ENCODE results near the gene ACRBP.

Gene ACRBP

GRCh38 chr12:6647083-6647604 is at the start of gene ACRBP:
Gene ACRBP, minus strand, starts transcription at chr12:6647432. Its CDS starts 66 bp downstream, at chr12:6647366.
- DNase-seq = no peak

DNA sequence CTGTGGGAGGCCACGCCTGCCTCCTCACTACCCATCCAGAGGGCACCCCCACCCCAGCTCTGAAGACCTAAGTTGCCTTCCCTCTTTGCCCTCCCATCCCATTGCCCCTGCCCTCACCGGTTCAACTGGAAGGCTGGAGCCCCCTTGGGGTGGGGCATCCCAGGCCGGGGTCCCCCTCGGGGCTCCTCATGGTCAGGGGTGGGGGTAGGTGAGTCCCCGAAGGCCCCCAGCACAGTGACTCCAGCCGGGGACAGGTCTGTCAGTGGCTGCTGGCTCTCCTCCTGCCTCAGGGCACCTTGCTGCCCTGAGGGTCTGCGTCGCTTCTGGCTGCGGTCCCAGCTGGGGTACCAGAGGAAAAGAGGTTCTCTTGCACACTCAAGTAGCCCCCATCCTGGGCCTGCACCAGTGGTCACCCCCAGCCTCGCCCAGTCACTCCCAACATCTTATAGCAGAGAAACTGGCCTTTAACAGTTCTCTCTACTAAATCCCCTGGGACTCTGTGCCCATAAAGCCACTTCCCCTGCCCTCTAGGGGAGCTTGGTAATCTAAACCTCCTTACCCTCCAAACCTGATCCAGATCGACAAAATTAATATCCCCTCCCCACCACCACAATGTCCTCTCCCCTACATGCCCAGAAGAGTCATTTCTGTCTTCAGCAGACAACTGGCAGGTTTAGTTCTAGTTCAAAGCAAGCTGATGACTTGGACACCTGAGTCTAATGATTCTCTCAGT is 48.2 kb upstream of the ACRBP start:
- no peak for DNase-seq

GRCh38 chr12:6694701-6695100 is 47.5 kb upstream of the ACRBP start:
- DNase-seq = no peak

GRCh38 chr12:6693832-6694355 is 46.7 kb upstream of the ACRBP start:
- DNase-seq = no peak

- DNase-seq = no peak
These were observed 45.7 kb upstream of the ACRBP start for GRCh38 chr12:6692888-6693287.

- DNase-seq = no peak
These were observed 44.2 kb upstream of the ACRBP start for GRCh38 chr12:6691473-6691872.

GRCh38 chr12:6688999-6689882 is 42.0 kb upstream of the ACRBP start, which contains the start of gene ZNF384:
Gene ZNF384, minus strand, starts transcription at chr12:6689375. Its CDS starts 9,855 bp downstream, at chr12:6679520.
- DNase-seq = peak; percentile 91

DNA sequence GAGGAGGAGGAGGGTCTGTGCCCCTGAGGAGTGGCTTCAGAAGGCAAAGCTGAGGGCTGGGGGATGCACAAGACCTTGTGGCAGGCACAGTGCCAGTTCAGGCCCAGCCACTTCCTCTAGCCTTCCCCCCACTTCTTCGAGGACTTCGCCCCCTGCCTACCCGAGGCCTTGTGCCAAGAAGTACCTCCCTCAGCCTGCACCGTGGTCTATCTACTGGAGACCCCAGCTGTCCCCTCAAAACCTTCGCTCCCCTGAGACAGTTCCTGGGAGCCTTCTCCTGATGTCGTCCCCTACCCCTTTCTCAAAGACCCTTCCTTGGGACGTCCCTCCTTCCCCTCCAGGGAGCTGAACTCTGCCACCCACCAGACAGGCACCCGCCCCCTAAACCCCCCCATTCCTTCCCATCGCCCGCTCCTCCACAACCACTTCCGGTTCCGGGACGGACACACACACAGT is 41.3 kb upstream of the ACRBP start:
- DNase-seq = peak; percentile 93

DNA sequence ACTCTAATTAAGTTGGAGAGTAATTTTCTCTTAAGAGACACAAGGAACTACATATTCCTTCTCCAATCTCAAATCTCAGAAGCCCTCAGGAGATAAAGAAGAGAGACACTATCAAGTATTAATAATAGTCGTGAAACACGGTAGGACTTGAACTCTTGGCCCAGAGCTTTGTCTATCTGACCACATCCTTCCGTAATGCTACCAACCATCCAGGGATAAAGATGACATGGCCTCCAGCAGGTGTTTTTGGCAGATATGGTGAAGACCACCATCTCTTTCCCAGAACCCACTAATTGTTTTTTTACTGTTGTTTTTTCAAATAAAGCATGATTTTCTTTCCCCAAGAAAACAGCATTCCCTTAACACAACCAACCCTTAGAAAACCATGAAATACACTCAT is 38.6 kb upstream of the ACRBP start:
- no peak for DNase-seq

DNA sequence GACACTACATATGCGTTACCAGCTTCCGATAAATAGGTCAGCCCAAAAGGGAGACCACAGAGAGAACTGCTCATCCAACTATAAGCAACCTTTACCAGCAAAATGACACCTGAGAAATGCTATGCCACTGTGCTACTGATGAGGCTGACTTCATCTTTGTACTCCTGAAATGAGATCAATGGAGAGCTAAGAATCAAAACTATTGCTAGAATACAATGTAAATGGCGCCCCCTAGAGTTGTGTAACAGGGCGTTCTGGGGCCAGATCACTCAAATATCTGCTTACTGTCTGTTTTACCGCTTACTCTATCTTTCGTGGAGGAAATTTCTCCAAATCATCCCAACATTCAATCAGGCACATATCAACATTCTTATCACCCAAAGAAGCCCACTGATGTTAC is 37.4 kb upstream of the ACRBP start:
- peak; percentile 8 for DNase-seq

- no peak for DNase-seq
These were observed 29.7 kb upstream of the ACRBP start for GRCh38 chr12:6676962-6677361.

GRCh38 chr12:6672143-6672542 is 24.9 kb upstream of the ACRBP start:
- DNase-seq = no peak

GRCh38 chr12:6667559-6668210 is 20.5 kb upstream of the ACRBP start:
- no peak for DNase-seq

DNA sequence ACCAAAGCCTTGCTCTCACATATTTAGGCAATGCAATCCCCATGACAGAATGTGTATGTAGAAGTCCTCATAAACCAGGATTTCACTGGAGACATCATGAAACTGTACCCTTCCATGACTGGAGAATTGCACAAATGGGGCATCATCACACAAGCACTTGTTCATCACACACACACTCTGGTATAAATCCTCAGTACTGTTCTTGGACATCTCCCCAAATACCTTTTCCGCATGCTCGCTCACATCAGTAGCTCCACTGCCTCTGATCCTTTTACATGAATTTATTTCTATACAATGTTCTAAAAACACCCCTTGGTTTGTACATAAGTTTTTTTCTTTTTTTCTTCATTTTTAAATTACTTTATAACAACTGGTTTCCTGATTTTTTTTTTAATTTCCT is 19.0 kb upstream of the ACRBP start:
- DNase-seq = no peak

DNA sequence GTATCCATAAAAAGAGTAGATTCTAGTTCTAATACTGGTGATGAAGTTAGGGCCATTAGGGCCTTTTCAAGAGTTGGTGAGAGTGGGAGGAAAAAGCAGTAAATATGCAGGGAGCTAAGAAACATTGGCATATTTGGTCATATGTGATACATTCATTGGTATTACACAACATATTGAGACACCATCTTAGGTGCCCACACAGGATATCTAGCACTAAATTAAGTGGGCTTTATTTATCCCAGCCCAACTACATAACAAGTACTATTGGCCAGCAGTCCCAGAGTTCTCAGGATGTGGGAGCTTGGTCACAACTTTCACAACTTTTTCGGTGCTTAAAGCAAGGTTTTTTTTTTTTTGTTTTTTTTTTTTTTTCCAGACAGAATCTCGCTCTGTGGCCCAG is 17.7 kb upstream of the ACRBP start:
- DNase-seq = no peak

GRCh38 chr12:6662906-6663742 is 15.9 kb upstream of the ACRBP start, which contains the start of gene ING4:
Gene ING4, minus strand, starts transcription at chr12:6663119. Its CDS starts 18 bp downstream, at chr12:6663101.
- peak; percentile 97 for DNase-seq

DNA sequence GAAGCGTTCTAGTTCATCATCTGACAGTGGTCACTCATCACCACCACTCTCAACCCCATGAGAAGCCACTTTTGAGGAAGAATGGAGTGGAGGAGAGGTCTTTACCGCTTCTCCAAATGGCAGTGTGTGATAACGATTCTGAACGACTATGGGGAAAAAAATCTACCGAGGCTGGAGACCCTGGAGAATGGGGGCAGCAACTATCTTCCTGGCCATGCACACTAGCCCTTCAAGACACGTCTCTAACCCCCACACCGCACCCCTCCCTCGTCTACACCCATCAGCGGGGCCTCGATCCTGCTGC is 15.3 kb upstream of the ACRBP start:
- DNase-seq = no peak

DNA sequence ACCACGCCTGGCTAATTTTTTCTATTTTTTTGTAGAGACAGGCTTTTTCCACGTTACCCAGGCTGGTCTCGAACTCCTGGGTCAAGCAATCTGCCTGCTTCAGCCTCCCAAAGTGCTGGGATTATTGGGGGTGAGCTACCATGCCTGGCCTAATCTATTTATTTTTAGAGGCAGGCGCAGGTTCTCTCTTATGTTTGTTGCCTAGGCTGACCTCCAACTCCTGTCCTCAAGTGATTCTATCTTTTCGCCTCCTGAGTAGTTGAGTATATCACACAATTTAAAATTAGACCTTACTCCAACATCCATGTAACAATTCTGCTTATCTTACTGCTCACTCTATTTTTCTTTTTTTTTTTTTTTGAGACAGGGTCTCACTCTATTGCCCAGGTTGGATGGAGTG is 6.8 kb upstream of the ACRBP start:
- no peak for DNase-seq

GRCh38 chr12:6653342-6653741 is 6.1 kb upstream of the ACRBP start:
- DNase-seq = no peak

GRCh38 chr12:6652391-6652790 is 5.2 kb upstream of the ACRBP start:
- no peak for DNase-seq

GRCh38 chr12:6650832-6651231 is 3.6 kb upstream of the ACRBP start:
- DNase-seq = no peak
